Caco-2 (cell line): ENCODE results near the gene KIF1B. TPM values are rescaled to one million over a fixed set of nuclear protein-coding genes. Genes with fewer than 3 reads are reported as not detected.

ENCODE experiments used
- BruUV-seq: library from RNA; stranded (reverse); fragments of 400-500 nt; replicated peaks from 2 replicates; lab custom pipeline; 2021; lab: Mats Ljungman, UMichigan
- CTCF ChIA-PET: fragments of 300-600 bp; sonication (Branson Sonifier 250); formaldehyde crosslinking; loops from one replicate; lab custom pipeline; 2022; ENCODE audit warnings: antibody characterized with exemption; lab: Charles Lee
- POLR2A ChIA-PET: fragments of 300-600 bp; sonication (Branson Sonifier 250); formaldehyde crosslinking; loops from one replicate; lab custom pipeline; 2022; ENCODE audit warnings: antibody characterized with exemption; lab: Charles Lee
- DNase-seq, 2 experiments: peaks; one replicate each; pipeline versions ENCODE4 v3.0.0 to v3.0.0-alpha.2; 2020 to 2022
- H3K27me3 ChIP-seq: replicated peaks from 2 replicates; pipeline ENCODE4 v1.6.0; 2011; ENCODE audit warnings: low read length; ENCODE audit not compliant: control insufficient read depth, insufficient read depth
- H3K36me3 ChIP-seq: 2 replicates; pipeline ENCODE4 v1.5.1; 2011; ENCODE audit warnings: low read length; ENCODE audit not compliant: control insufficient read depth, insufficient read depth
- H3K4me1 ChIP-seq: fragments of 250-450 bp; sonication (Bioruptor Pico); 2 replicates; pipeline ENCODE4 v1.5.1; 2020; ENCODE audit warnings: mild to moderate bottlenecking
- H3K4me3 ChIP-seq: 2 replicates; pipeline ENCODE4 v1.5.1; 2011; ENCODE audit warnings: low read depth, mild to moderate bottlenecking, control low read depth, low read length
- H3K9me3 ChIP-seq: fragments of 250-450 bp; sonication (Bioruptor Pico); 2 replicates; pipeline ENCODE4 v1.5.1; 2020; ENCODE audit warnings: mild to moderate bottlenecking, moderate library complexity
- H3K27ac Mint-ChIP-seq: one replicate; pipeline ENCODE4 v1.8.0; 2022; ENCODE audit warnings: mixed read lengths; ENCODE audit not compliant: unreplicated experiment
- H3K27me3 Mint-ChIP-seq: one replicate; pipeline ENCODE4 v1.8.0; 2022; ENCODE audit warnings: mixed read lengths; ENCODE audit not compliant: insufficient read depth, unreplicated experiment
- H3K36me3 Mint-ChIP-seq: one replicate; pipeline ENCODE4 v1.8.0; 2022; ENCODE audit warnings: mild to moderate bottlenecking, mixed read lengths; ENCODE audit not compliant: insufficient read depth, unreplicated experiment
- H3K4me1 Mint-ChIP-seq: one replicate; pipeline ENCODE4 v1.8.0; 2022; ENCODE audit warnings: low read depth, mixed read lengths; ENCODE audit not compliant: unreplicated experiment
- H3K4me3 Mint-ChIP-seq: one replicate; pipeline ENCODE4 v1.8.0; 2022; ENCODE audit warnings: mild to moderate bottlenecking, moderate library complexity, mixed read lengths; ENCODE audit not compliant: unreplicated experiment
- H3K9me3 Mint-ChIP-seq: one replicate; pipeline ENCODE4 v1.8.0; 2022; ENCODE audit warnings: mixed read lengths; ENCODE audit not compliant: unreplicated experiment
- intact Hi-C: fragments of 100-400 bp; cut with micrococcal nuclease; formaldehyde crosslinking; loops from one replicate; pipeline ENCODE4 v1.10.0; 2022; ENCODE audit not compliant: unreplicated experiment
- total RNA-seq: library from RNA; stranded (reverse); gene quantifications from 2 replicates; pipeline ENCODE4 v1.2.3, GENCODE V29; 2022
- TF ChIP-seq, protein P1 (sequence below), 2 experiments: fragments of 200-600 bp in 1 of 2; IDR thresholded peaks; 1 replicate in 1 of 2; 2 replicates in 1 of 2; pipeline versions ENCODE4 v1.5.1 to v1.8.0; 2011 to 2022; ENCODE audit warnings: antibody characterized with exemption in 1 of 2, control low read depth in 1 of 2, inconsistent platforms in 1 of 2, low read depth in 1 of 2, low read length in 1 of 2, mild to moderate bottlenecking in 1 of 2, moderate library complexity in 1 of 2; ENCODE audit not compliant: insufficient read depth in 1 of 2, severe bottlenecking in 1 of 2, unreplicated experiment in 1 of 2

Gene KIF1B
- total RNA-seq, 1 experiment from 2014 or later, result 41.1 TPM

DNA sequence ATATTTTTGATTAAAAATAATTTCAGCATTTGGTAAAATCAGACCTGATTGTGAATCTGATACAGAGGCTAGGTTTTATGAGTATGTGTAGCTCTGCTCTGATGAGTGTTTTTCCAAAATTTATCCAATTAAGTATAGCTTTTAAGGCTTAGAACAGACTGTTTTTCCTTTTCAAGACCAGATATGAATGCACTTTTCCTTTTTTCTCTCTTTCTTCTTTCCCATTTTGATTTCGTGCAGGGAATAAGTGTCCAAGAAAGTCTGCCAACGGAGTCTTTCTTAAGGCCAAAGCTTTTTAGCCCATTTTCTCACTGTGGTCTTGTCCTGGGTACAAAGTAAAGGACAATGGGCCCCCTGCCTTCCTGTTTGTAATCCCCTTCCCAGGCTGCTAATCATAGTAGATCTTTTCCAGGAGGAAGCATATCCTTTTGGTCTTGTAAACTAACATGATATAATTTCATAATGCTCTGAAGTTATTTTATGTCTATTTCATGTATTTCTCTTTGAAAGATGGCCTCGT, 2.9 kb downstream of the KIF1B start:
- no peaks in the 10 kb centered on the region for H3K27me3 ChIP-seq
- peaks cover 35% of the 10 kb centered on the region for H3K4me1 Mint-ChIP-seq
- H3K36me3 ChIP-seq, result no peaks in the 10 kb centered on the region
- no peak overlapping the region for H3K4me3 ChIP-seq
- CTCF ChIA-PET, result no interaction called here
- no peak overlapping the region for H3K27ac Mint-ChIP-seq
- no peaks in the 10 kb centered on the region for H3K9me3 ChIP-seq
- POLR2A ChIA-PET, result no interaction called here
- TF ChIP-seq, protein P1, sequence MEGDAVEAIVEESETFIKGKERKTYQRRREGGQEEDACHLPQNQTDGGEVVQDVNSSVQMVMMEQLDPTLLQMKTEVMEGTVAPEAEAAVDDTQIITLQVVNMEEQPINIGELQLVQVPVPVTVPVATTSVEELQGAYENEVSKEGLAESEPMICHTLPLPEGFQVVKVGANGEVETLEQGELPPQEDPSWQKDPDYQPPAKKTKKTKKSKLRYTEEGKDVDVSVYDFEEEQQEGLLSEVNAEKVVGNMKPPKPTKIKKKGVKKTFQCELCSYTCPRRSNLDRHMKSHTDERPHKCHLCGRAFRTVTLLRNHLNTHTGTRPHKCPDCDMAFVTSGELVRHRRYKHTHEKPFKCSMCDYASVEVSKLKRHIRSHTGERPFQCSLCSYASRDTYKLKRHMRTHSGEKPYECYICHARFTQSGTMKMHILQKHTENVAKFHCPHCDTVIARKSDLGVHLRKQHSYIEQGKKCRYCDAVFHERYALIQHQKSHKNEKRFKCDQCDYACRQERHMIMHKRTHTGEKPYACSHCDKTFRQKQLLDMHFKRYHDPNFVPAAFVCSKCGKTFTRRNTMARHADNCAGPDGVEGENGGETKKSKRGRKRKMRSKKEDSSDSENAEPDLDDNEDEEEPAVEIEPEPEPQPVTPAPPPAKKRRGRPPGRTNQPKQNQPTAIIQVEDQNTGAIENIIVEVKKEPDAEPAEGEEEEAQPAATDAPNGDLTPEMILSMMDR (IDR thresholded peaks at IDR 0.05; ENCODE audit: insufficient read depth in 1 of 2, low read depth in 1 of 2, low read length in 1 of 2, severe bottlenecking in 1 of 2, unreplicated experiment in 1 of 2), result no peak
- peaks cover 8% of the 10 kb centered on the region; the same call in 1 of the 2 replicates for H3K4me1 ChIP-seq
- H3K27me3 Mint-ChIP-seq, result no peaks in the 10 kb centered on the region
- intact Hi-C loops, result loop anchor here (5.0 kb wide), 1 partner anchor 59 kb away; no protein-coding TSS in a partner anchor
- no TSS peak for BruUV-seq
- peaks cover 21% of the 10 kb centered on the region for H3K36me3 Mint-ChIP-seq
- DNase-seq, result no peak
- H3K9me3 Mint-ChIP-seq, result no peaks in the 10 kb centered on the region
- no peak overlapping the region for H3K4me3 Mint-ChIP-seq

- CTCF ChIA-PET, result no interaction called here
- BruUV-seq, result no TSS peak
- POLR2A ChIA-PET, result no interaction called here
These were observed 5.8 kb downstream of the KIF1B start for GRCh38 chr1:10216090-10216749.

GRCh38 chr1:10217748-10218441, 7.5 kb downstream of the KIF1B start:
- H3K36me3 ChIP-seq, result no peaks in the 10 kb centered on the region
- Mint-ChIP-seq H3K36me3 (peaks cover 7% of the 10 kb centered on the region), H3K9me3 (no peaks in the 10 kb centered on the region), H3K4me3 (no peak overlapping the region), H3K4me1 (peaks cover 24% of the 10 kb centered on the region), H3K27me3 (no peaks in the 10 kb centered on the region), H3K27ac (no peak overlapping the region)
- DNase-seq, result no peak
- H3K4me1 ChIP-seq, result peaks cover 3% of the 10 kb centered on the region; the same call in 1 of the 2 replicates
- no peaks in the 10 kb centered on the region for H3K9me3 ChIP-seq
- BruUV-seq, result no TSS peak
- H3K27me3 ChIP-seq, result no peaks in the 10 kb centered on the region
- TF ChIP-seq, protein P1 (IDR thresholded peaks at IDR 0.05; ENCODE audit: insufficient read depth in 1 of 2, low read depth in 1 of 2, low read length in 1 of 2, severe bottlenecking in 1 of 2, unreplicated experiment in 1 of 2), result no peak
- H3K4me3 ChIP-seq, result no peak overlapping the region
- intact Hi-C loops, result no loop called here
- ChIA-PET CTCF (no interaction called here), POLR2A (no interaction called here)

More at GRCh38 chr1:10216090-10216749, 5.8 kb downstream of the KIF1B start:
- DNase-seq, result no peak
- TF ChIP-seq, protein P1 (IDR thresholded peaks at IDR 0.05; ENCODE audit: insufficient read depth in 1 of 2, low read depth in 1 of 2, low read length in 1 of 2, severe bottlenecking in 1 of 2, unreplicated experiment in 1 of 2), result no peak
- no peak overlapping the region for H3K4me3 ChIP-seq
- no peaks in the 10 kb centered on the region for H3K27me3 Mint-ChIP-seq
- no peaks in the 10 kb centered on the region for H3K9me3 Mint-ChIP-seq
- H3K36me3 Mint-ChIP-seq, result peaks cover 11% of the 10 kb centered on the region
- H3K27ac Mint-ChIP-seq, result peak overlapping the region; percentile 34
- peaks cover 35% of the 10 kb centered on the region for H3K4me1 Mint-ChIP-seq
- no peak overlapping the region for H3K4me3 Mint-ChIP-seq
- no peaks in the 10 kb centered on the region for H3K9me3 ChIP-seq
- no peaks in the 10 kb centered on the region for H3K27me3 ChIP-seq
- H3K36me3 ChIP-seq, result no peaks in the 10 kb centered on the region
- peaks cover 8% of the 10 kb centered on the region; the same call in 1 of the 2 replicates for H3K4me1 ChIP-seq
- intact Hi-C loops, result no loop called here
